Activated effector memory CD4-positive, alpha-beta T cell treated with anti-CD3 and anti-CD28 coated beads, Interleukin-2, amount 50 U/mL, for 16 hours (primary cell): ENCODE measurements around the gene ATG10.
"Not testable (repeated sequence)": the region's sequence is repeated elsewhere in the genome, so short reads cannot be mapped to it uniquely, and the experiment has no call there.

Experiments
- DNase-seq: peaks from one replicate; pipeline ENCODE4 v3.0.0-alpha.2; 2020

The ATG10 gene

GRCh38 chr5:81983148-81983547, 11.3 kb downstream of the ATG10 start:
- not testable (repeated sequence) for DNase-seq

GRCh38 chr5:81983563-81983962, 11.7 kb downstream of the ATG10 start:
- DNase-seq = not testable (repeated sequence)

- DNase-seq = no peak
These were observed 14.3 kb downstream of the ATG10 start for GRCh38 chr5:81986126-81986525.

- DNase-seq = no peak
These were observed 17.4 kb downstream of the ATG10 start for GRCh38 chr5:81989204-81989603.

- DNase-seq = no peak
These were observed 22.9 kb downstream of the ATG10 start for GRCh38 chr5:81994679-81995078.

- DNase-seq = no peak
These were observed 23.6 kb downstream of the ATG10 start for GRCh38 chr5:81995407-81995806.

GRCh38 chr5:82004511-82004910, 32.7 kb downstream of the ATG10 start:
- no peak for DNase-seq

- DNase-seq = not testable (repeated sequence)
These were observed 38.0 kb downstream of the ATG10 start for GRCh38 chr5:82009869-82010268.

- no peak for DNase-seq
These were observed 38.9 kb downstream of the ATG10 start for GRCh38 chr5:82010696-82011095.

GRCh38 chr5:82011761-82012160, 39.9 kb downstream of the ATG10 start:
- no peak for DNase-seq

- not testable (repeated sequence) for DNase-seq
These were observed 42.8 kb downstream of the ATG10 start for GRCh38 chr5:82014644-82015043.

GRCh38 chr5:82018462-82018861, 46.6 kb downstream of the ATG10 start:
- DNase-seq = no peak

- DNase-seq = no peak
These were observed 47.7 kb downstream of the ATG10 start for GRCh38 chr5:82019342-82020138.

- DNase-seq = no peak
These were observed 50.7 kb downstream of the ATG10 start for GRCh38 chr5:82022499-82022898.

- no peak for DNase-seq
These were observed 51.8 kb downstream of the ATG10 start for GRCh38 chr5:82023644-82024043.

- DNase-seq = no peak
These were observed 59.6 kb downstream of the ATG10 start for GRCh38 chr5:82031220-82032119.

GRCh38 chr5:82042894-82043293, 71.1 kb downstream of the ATG10 start:
- not testable (repeated sequence) for DNase-seq

- no peak for DNase-seq
These were observed 72.2 kb downstream of the ATG10 start for GRCh38 chr5:82044010-82044409.

- DNase-seq = no peak
These were observed 73.9 kb downstream of the ATG10 start for GRCh38 chr5:82045554-82046275.

- no peak for DNase-seq
These were observed 74.4 kb downstream of the ATG10 start for GRCh38 chr5:82046276-82046647.

GRCh38 chr5:82050955-82051354, 79.1 kb downstream of the ATG10 start:
- DNase-seq = no peak

- DNase-seq = no peak
These were observed 82.3 kb downstream of the ATG10 start for GRCh38 chr5:82054004-82054710.

GRCh38 chr5:82057051-82057450, 85.2 kb downstream of the ATG10 start:
- DNase-seq = no peak
